Ovary (tissue), 9 donors: ENCODE results near the gene TRUB1. TPM values are rescaled to one million over a fixed set of nuclear protein-coding genes. Genes with fewer than 3 reads are reported as not detected.

Experiments used
- DNase-seq, 5 donors: peaks; one replicate each; pipeline ENCODE4 v3.0.0-alpha.2; 2019 to 2020
- H3K27ac ChIP-seq, 2 donors: fragments of 200-600 bp; one replicate each; pipeline versions ENCODE4 v1.5.1 to v1.8.0; 2019 to 2022
- H3K27me3 ChIP-seq: fragments of 200-600 bp; one replicate; pipeline ENCODE4 v1.8.0; 2022
- H3K36me3 ChIP-seq: fragments of 200-600 bp; sonication (generic); one replicate; pipeline ENCODE4 v1.5.1; 2019
- H3K4me1 ChIP-seq: one replicate; pipeline ENCODE4 v1.8.1; 2013; ENCODE audit warnings: mild to moderate bottlenecking, moderate library complexity; ENCODE audit not compliant: insufficient read depth
- H3K4me3 ChIP-seq: fragments of 200-600 bp; sonication (generic); one replicate; pipeline ENCODE4 v1.5.1; 2017
- H3K9me3 ChIP-seq, 2 donors: fragments of 200-600 bp in 1 of 2; sonication (generic) in 1 of 2; one replicate each; pipeline versions ENCODE4 v1.5.1 to v1.8.1; 2013 to 2019; ENCODE audit warnings: mild to moderate bottlenecking in 1 of 2, moderate library complexity in 1 of 2
- EP300 ChIP-seq: sonication (generic); formaldehyde crosslinking; IDR thresholded peaks from one replicate; pipeline ENCODE4 v1.6.1; 2017; ENCODE audit warnings: antibody characterized with exemption
- POLR2A ChIP-seq: fragments of 450-650 bp; IDR thresholded peaks from one replicate; pipeline ENCODE4 v1.6.1; 2017; ENCODE audit warnings: antibody characterized with exemption, mild to moderate bottlenecking, moderate library complexity
- WGBS, 3 donors: extraction: QIAGEN DNeasy Blood & Tissue Kit in 1 of 3; methylation state at CpG; one replicate each; pipeline versions ENCODE4 v1.1.5 to v1.1.7; 2013 to 2017; 5-methylcytosine and 5-hydroxymethylcytosine counted together
- intact Hi-C, 4 donors: fragments of 100-400 bp; cut with DNase I; formaldehyde crosslinking; loops; one replicate each; pipeline versions ENCODE4 v1.11.0 to v1.15.1; 2022 to 2023
- polyA plus RNA-seq, 2 donors: library from polyadenylated mRNA; stranded (reverse); fragments of 200-250 nt in 1 of 2; fragments of 350-450 nt in 1 of 2; fragmentation: Illumina TruSeq in 1 of 2; extraction: RNeasy Lipid Tissue Mini Kit (QIAGEN cat#74804) in 1 of 2; gene quantifications; one replicate each; pipeline ENCODE4 v1.2.3, GENCODE V29; 2013 to 2014
- total RNA-seq, 7 donors: library from RNA; depleted of rRNA in 2 of 7; stranded (reverse); fragments of >200 nt in 2 of 7; fragmentation: NEBNext Ultra II Directional in 3 of 7; extraction: Animal tissue kit (Norgen Biotek cat#: 25700) in 3 of 7; gene quantifications; one replicate each; pipeline versions ENCODE4 v1.1.0 to v1.2.4, GENCODE V29; 2016 to 2023
- TF ChIP-seq, protein P1 (sequence below), 3 donors: fragments of 450-650 bp in 2 of 3; fragments of 200-600 bp in 1 of 3; IDR thresholded peaks; one replicate each; pipeline versions ENCODE4 v1.5.1 to v1.8.0; 2016 to 2022; ENCODE audit warnings: antibody characterized with exemption in 3 of 3, mild to moderate bottlenecking in 1 of 3
- donor health status: DM: no; HTN: no; CAD: no; lungs with moderate emphysema.
- donor health status: DM: no; HTN: no; CAD: no.
- donor health status: Bipolar disorder and iron deficiency.
- donor health status: DM: yes; HTN: yes; CAD: no.
- donor health status: DM: no; HTN: no; CAD: no.
- donor health status: DM: yes; HTN: yes; CAD: no.

Gene TRUB1
- total and polyA plus RNA-seq, 9 donors, result 9.6 to 36.1 (median 17.4) TPM

DNA sequence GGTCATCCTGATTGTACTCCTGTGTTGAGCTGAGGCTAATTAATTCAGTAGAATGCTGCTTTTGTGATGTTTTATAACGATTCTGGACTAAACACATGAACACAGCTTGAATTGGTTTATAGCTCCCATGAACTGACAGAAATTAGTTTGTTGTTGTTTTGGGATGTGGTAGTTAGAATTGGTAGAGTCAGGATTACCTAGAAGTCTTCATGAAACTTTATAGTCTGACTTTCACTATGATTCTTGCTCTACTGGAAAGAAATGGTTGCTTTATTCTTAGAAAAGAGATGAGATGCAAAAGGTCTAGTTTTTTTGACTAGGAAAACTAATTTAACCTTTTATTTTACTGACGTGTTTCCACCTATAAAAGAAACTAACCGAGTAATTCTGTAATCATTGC, 23.4 kb upstream of the TRUB1 start:
- H3K27ac ChIP-seq, result no peak overlapping the region
- H3K4me1 ChIP-seq, result peaks cover 11% of the 10 kb centered on the region
- H3K9me3 ChIP-seq, result no peaks in the 10 kb centered on the region
- no peak for DNase-seq
- no peaks in the 10 kb centered on the region for H3K36me3 ChIP-seq
- intact Hi-C loops, result no loop called here
- TF ChIP-seq, protein P1, sequence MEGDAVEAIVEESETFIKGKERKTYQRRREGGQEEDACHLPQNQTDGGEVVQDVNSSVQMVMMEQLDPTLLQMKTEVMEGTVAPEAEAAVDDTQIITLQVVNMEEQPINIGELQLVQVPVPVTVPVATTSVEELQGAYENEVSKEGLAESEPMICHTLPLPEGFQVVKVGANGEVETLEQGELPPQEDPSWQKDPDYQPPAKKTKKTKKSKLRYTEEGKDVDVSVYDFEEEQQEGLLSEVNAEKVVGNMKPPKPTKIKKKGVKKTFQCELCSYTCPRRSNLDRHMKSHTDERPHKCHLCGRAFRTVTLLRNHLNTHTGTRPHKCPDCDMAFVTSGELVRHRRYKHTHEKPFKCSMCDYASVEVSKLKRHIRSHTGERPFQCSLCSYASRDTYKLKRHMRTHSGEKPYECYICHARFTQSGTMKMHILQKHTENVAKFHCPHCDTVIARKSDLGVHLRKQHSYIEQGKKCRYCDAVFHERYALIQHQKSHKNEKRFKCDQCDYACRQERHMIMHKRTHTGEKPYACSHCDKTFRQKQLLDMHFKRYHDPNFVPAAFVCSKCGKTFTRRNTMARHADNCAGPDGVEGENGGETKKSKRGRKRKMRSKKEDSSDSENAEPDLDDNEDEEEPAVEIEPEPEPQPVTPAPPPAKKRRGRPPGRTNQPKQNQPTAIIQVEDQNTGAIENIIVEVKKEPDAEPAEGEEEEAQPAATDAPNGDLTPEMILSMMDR (IDR thresholded peaks at IDR 0.05), result no peak
- TF ChIP-seq EP300, result no peak
- no peak for TF ChIP-seq POLR2A
- 78 to 88% (median 88%) methylated on average over 3 of the region's 3 CpGs for WGBS, 3 donors
- no peak overlapping the region for H3K4me3 ChIP-seq
- no peaks in the 10 kb centered on the region for H3K27me3 ChIP-seq

DNA sequence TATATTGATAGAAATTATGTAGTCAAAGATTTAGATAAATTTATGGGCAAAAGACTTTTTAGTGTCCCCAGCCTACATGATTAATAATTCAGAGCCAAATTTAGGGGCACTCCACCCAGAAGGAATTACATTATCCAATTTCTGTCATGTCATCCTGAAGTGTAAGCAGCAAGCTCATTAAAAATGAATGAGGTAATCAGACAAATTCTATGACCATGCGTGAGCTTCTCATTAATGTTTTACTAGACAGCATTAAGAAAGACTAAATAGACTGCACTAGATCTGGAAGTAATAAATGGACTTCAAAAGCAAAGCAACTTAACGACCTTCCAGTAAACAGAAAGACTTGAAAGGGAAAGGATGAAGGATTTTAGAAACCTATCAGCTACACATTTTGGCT, 22.7 kb upstream of the TRUB1 start:
- Histone ChIP-seq H3K36me3 (no peaks in the 10 kb centered on the region), H3K4me3 (no peak overlapping the region), H3K9me3 (no peaks in the 10 kb centered on the region), H3K4me1 (peaks cover 11% of the 10 kb centered on the region), H3K27me3 (no peaks in the 10 kb centered on the region), H3K27ac (no peak overlapping the region)
- 74 to 87% (median 76%) methylated on average over 2 of the region's 2 CpGs for WGBS, 3 donors
- no peak for DNase-seq
- TF ChIP-seq EP300 (no peak), POLR2A (no peak)
- TF ChIP-seq, protein P1 (IDR thresholded peaks at IDR 0.05), result no peak
- intact Hi-C loops, result no loop called here

DNA sequence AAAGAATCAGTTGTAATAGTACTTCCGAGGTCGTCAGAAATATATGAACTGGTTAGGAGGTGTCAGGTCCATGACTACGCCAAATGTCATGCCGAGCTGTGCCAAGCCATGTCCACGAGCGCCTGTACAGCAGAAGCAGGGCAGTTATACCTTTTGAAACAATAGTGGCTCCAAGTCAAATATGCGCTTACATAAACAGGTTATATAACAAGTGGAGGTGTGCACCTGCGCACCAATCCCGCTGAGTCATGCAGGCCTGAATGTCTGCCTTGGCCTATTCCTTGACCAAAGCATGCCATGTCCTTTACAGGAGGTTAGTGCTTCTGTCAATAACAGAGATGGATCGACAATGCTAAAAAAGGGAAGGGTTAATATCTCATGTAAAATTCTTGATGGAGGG, 21.3 kb upstream of the TRUB1 start:
- 94 to 96% (median 95%) methylated on average over 10 of the region's 10 CpGs for WGBS, 3 donors
- intact Hi-C loops, result no loop called here

DNA sequence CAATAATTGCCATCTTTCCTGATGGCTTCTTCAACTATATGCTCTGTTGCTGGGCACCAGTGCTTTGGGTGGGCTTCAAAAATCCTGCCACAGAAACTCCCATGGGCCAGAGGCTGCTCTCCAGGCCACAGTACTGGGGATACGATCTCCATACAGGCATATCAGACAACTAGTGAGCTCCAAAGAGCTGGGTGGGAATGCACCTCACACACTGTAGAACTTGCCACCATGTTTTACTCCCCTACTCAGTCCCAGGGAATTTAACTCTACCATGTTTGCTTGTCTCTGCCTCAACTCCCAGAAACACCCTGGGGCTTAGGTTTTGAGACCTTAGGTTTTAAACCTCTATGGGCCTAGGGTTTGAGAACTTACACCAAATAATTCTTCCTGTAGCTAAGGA, 20.5 kb upstream of the TRUB1 start:
- no peaks in the 10 kb centered on the region for H3K27me3 ChIP-seq
- DNase-seq, result no peak
- intact Hi-C loops, result no loop called here

More for the DNA sequence above, 21.3 kb upstream of the TRUB1 start:
- TF ChIP-seq EP300 (no peak), POLR2A (no peak)
- TF ChIP-seq, protein P1 (IDR thresholded peaks at IDR 0.05), result no peak
- no peak overlapping the region for H3K27ac ChIP-seq
- no peak for DNase-seq
- H3K9me3 ChIP-seq, result no peaks in the 10 kb centered on the region
- no peaks in the 10 kb centered on the region for H3K36me3 ChIP-seq
- H3K4me1 ChIP-seq, result peaks cover 4% of the 10 kb centered on the region
- no peaks in the 10 kb centered on the region for H3K27me3 ChIP-seq
- H3K4me3 ChIP-seq, result no peak overlapping the region

More for the DNA sequence above, 20.5 kb upstream of the TRUB1 start:
- Histone ChIP-seq H3K9me3 (no peaks in the 10 kb centered on the region), H3K27ac (no peak overlapping the region), H3K4me1 (peaks cover under 1% of the 10 kb centered on the region), H3K36me3 (no peaks in the 10 kb centered on the region), H3K4me3 (no peak overlapping the region)
- WGBS, 3 donors, result 94 to 100% (median 96%) methylated on average over 1 of the region's 1 CpG
- TF ChIP-seq EP300 (no peak), POLR2A (no peak)
- TF ChIP-seq, protein P1 (IDR thresholded peaks at IDR 0.05), result no peak
